IMR-90 (cell line): ENCODE measurements around the gene BRK1. TPM values are rescaled to one million over a fixed set of nuclear protein-coding genes. Genes with fewer than 3 reads are reported as not detected.

Experiments
- ATAC-seq: fragments of 200-7000 bp; cut with Tn5 transposase; 2 replicates; pipeline ENCODE4 v1.9.1; 2020; ENCODE audit warnings: low read depth, mild to moderate bottlenecking, moderate library complexity
- BruUV-seq: library from RNA; stranded (reverse); fragments of 400-500 nt; replicated peaks from 2 replicates; lab custom pipeline; 2021; lab: Mats Ljungman, UMichigan
- CTCF ChIA-PET: fragments of 300-600 bp; formaldehyde crosslinking; extraction: SDS; loops from one replicate; lab custom pipeline; 2021; ENCODE audit warnings: antibody characterized with exemption; lab: Yijun Ruan, JAX
- POLR2A ChIA-PET: fragments of 300-600 bp; sonication (Branson Sonifier 250); formaldehyde crosslinking; loops from one replicate; lab custom pipeline; 2022; ENCODE audit warnings: antibody characterized with exemption; ENCODE audit not compliant: unreplicated experiment; lab: Charles Lee
- DNase-seq: peaks from one replicate; pipeline ENCODE4 v3.0.0; 2013
- H2AFZ ChIP-seq: replicated peaks from 2 replicates; pipeline ENCODE3; 2013; ENCODE audit warnings: low read length, mild to moderate bottlenecking; ENCODE audit not compliant: poor library complexity
- H2AK5ac ChIP-seq: 2 replicates; pipeline ENCODE4 v1.6.1; 2013; ENCODE audit warnings: low read depth, low read length, inconsistent platforms
- H2AK9ac ChIP-seq: replicated peaks from 2 replicates; pipeline ENCODE3; 2013; ENCODE audit warnings: mild to moderate bottlenecking, low read depth, low read length, moderate library complexity; ENCODE audit not compliant: poor library complexity
- H2BK120ac ChIP-seq: 2 replicates; pipeline ENCODE4 v1.6.1; 2013; ENCODE audit warnings: low read depth, low read length, inconsistent platforms
- H2BK15ac ChIP-seq: 3 replicates; pipeline ENCODE4 v1.6.1; 2013; ENCODE audit warnings: low read depth, low read length, inconsistent platforms
- H2BK20ac ChIP-seq: 2 replicates; pipeline ENCODE4 v1.6.1; 2013; ENCODE audit warnings: low read depth, mild to moderate bottlenecking, inconsistent platforms, low read length, moderate library complexity
- H2BK5ac ChIP-seq: 2 replicates; pipeline ENCODE4 v1.6.1; 2013; ENCODE audit warnings: mild to moderate bottlenecking, low read depth, low read length, inconsistent platforms; ENCODE audit not compliant: poor library complexity, severe bottlenecking
- H3K14ac ChIP-seq: replicated peaks from 2 replicates; pipeline ENCODE4 v1.6.1; 2013; ENCODE audit warnings: low read depth, low read length, inconsistent platforms
- H3K18ac ChIP-seq: 2 replicates; pipeline ENCODE4 v1.6.1; 2013; ENCODE audit warnings: low read depth, low read length, control low read depth
- H3K23ac ChIP-seq: 2 replicates; pipeline ENCODE4 v1.6.1; 2013; ENCODE audit warnings: low read depth, low read length, inconsistent platforms
- H3K27ac ChIP-seq: 2 replicates; pipeline ENCODE4 v1.5.1; 2013; ENCODE audit warnings: mild to moderate bottlenecking, control low read depth, low read length; ENCODE audit not compliant: insufficient read depth
- H3K27me3 ChIP-seq: 2 replicates; pipeline ENCODE4 v1.6.1; 2013; ENCODE audit warnings: low read length; ENCODE audit not compliant: control insufficient read depth, insufficient read depth
- H3K36me3 ChIP-seq: 2 replicates; pipeline ENCODE4 v1.6.1; 2013; ENCODE audit warnings: low read length, mixed read lengths; ENCODE audit not compliant: control insufficient read depth, insufficient read depth
- H3K4ac ChIP-seq: 2 replicates; pipeline ENCODE4 v1.6.1; 2013; ENCODE audit warnings: low read depth, low read length, inconsistent platforms
- H3K4me1 ChIP-seq: 2 replicates; pipeline ENCODE4 v1.6.1; 2013; ENCODE audit warnings: low read length, mixed read lengths; ENCODE audit not compliant: control insufficient read depth, insufficient read depth
- H3K4me2 ChIP-seq: 2 replicates; pipeline ENCODE4 v1.6.1; 2013; ENCODE audit warnings: low read depth, mild to moderate bottlenecking, control low read depth, low read length, moderate library complexity
- H3K4me3 ChIP-seq: 2 replicates; pipeline ENCODE4 v1.5.1; 2013; ENCODE audit warnings: low read depth, mild to moderate bottlenecking, control low read depth, low read length, moderate library complexity; ENCODE audit not compliant: insufficient read depth
- H3K56ac ChIP-seq: 2 replicates; pipeline ENCODE4 v1.6.1; 2013; ENCODE audit warnings: low read length, inconsistent platforms; ENCODE audit not compliant: insufficient read depth; ENCODE audit errors: extremely low read depth
- H3K79me1 ChIP-seq, 2 experiments: 2 replicates each; pipeline ENCODE4 v1.6.1; 2013; ENCODE audit warnings: low read length in 2 of 2, inconsistent platforms in 1 of 2, low read depth in 1 of 2
- H3K9ac ChIP-seq: 2 replicates; pipeline ENCODE4 v1.6.1; 2013; ENCODE audit warnings: low read depth, low read length, control low read depth
- H3K9me1 ChIP-seq: 2 replicates; pipeline ENCODE4 v1.6.1; 2013; ENCODE audit warnings: low read length, inconsistent platforms; ENCODE audit not compliant: insufficient read depth
- H3K9me3 ChIP-seq: 2 replicates; pipeline ENCODE4 v1.6.1; 2013; ENCODE audit warnings: low read length; ENCODE audit not compliant: control insufficient read depth, insufficient read depth
- H4K20me1 ChIP-seq: 2 replicates; pipeline ENCODE4 v1.6.1; 2013; ENCODE audit warnings: low read length, inconsistent platforms; ENCODE audit not compliant: insufficient read depth
- H4K5ac ChIP-seq: 2 replicates; pipeline ENCODE4 v1.6.1; 2013; ENCODE audit warnings: mild to moderate bottlenecking, low read depth, low read length, control low read depth
- H4K8ac ChIP-seq, 2 experiments: 2 replicates each; pipeline ENCODE4 v1.6.1; 2013; ENCODE audit warnings: low read depth in 2 of 2, low read length in 2 of 2, control low read depth in 1 of 2, inconsistent platforms in 1 of 2
- H4K91ac ChIP-seq: 2 replicates; pipeline ENCODE4 v1.6.1; 2013; ENCODE audit warnings: low read depth, low read length, inconsistent platforms; ENCODE audit not compliant: insufficient read depth
- CEBPB ChIP-seq: IDR thresholded peaks from 2 replicates; pipeline ENCODE4 v1.6.1; 2012; ENCODE audit warnings: low read depth, low read length, improper control_type of control experiment
- USF2 ChIP-seq: fragments of 150-350 bp; IDR thresholded peaks from 2 replicates; pipeline ENCODE4 v1.6.1; 2017; ENCODE audit warnings: mild to moderate bottlenecking, antibody characterized with exemption, low read length, low read depth
- WGBS, 2 experiments: methylation state at CpG; one replicate each; pipeline versions ENCODE4 v1.1.5 to v1.1.7; 2013; ENCODE audit warnings: missing lambda C conversion rate in 2 of 2; ENCODE audit not compliant: insufficient read length in 1 of 2; ENCODE audit errors: extremely low coverage in 2 of 2; 5-methylcytosine and 5-hydroxymethylcytosine counted together
- dilution Hi-C: fragments of 300-500 bp; cut with HindIII; formaldehyde crosslinking; loops from one replicate; pipeline ENCODE4 v1.14.3; 2018; ENCODE audit warnings: low sequenced_read_pairs; ENCODE audit not compliant: unreplicated experiment
- in situ Hi-C: fragments of 300-500 bp; cut with MboI; formaldehyde crosslinking; loops from 3 replicates; pipeline ENCODE4 v1.14.3; 2019; ENCODE audit warnings: low sequenced_read_pairs, inconsistent platforms, mixed read lengths
- intact Hi-C: fragments of 100-400 bp; cut with micrococcal nuclease; formaldehyde crosslinking; loops from 2 replicates; pipeline ENCODE4 v1.10.0; 2022
- polyA plus RNA-seq, 3 experiments: library from polyadenylated mRNA; depleted of rRNA; stranded (reverse); fragments of >200 nt; gene quantifications; 2 replicates each; pipeline ENCODE4 v1.2.3, GENCODE V29; 2012; ENCODE audit warnings: low replicate concordance in 1 of 3
- total RNA-seq: library from RNA; depleted of rRNA; stranded (reverse); fragments of >200 nt; gene quantifications from 2 replicates; pipeline ENCODE4 v1.2.3, GENCODE V29; 2012

BRK1 gene
- total and polyA plus RNA-seq, 2 of the 4 experiments (the other 2 are of a cell fraction), result 81.4 to 235 TPM

DNA sequence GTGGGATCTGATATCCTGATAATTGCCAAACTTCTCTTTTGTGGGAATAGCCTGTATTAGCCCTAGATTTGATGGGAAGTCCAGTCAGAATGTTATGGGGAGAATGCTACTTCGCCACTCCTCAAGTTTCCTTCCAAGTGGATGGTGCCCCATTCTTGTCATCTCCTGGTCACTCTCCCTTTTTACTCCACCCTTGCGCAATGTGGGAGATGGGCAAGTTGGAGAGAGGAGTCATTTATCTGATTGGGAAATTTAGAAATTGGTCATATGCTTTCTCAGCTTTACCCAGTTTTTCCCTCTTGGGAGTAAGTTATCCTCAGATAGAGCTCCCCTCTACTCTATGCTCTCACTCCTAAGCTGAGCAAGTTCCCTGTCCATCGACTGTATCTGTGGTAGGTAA lies 21.8 kb upstream of the BRK1 start:
- no peaks in the 10 kb centered on the region for H3K27me3 ChIP-seq
- dilution Hi-C loops (no loop called here), in situ Hi-C loops (no loop called here), intact Hi-C loops (no loop called here)
- no peak overlapping the region for H3K27ac ChIP-seq
- ChIA-PET POLR2A (no interaction called here), CTCF (no interaction called here)
- no peaks in the 10 kb centered on the region for H4K20me1 ChIP-seq
- no peak overlapping the region for H3K4me3 ChIP-seq
- no peak overlapping the region for H2AK5ac ChIP-seq
- no peak overlapping the region for H4K8ac ChIP-seq
- H2BK120ac ChIP-seq, result no peak overlapping the region
- H3K14ac ChIP-seq, result no peak overlapping the region
- no peaks in the 10 kb centered on the region for H3K79me1 ChIP-seq
- no peak overlapping the region for H2AK9ac ChIP-seq
- no peak overlapping the region for H2BK20ac ChIP-seq
- WGBS, 2 experiments, result no CpG with 5 or more reads among the region's 3 CpGs
- no peak overlapping the region for H3K4me2 ChIP-seq
- no peak overlapping the region for H2AFZ ChIP-seq
- H3K9ac ChIP-seq, result no peak overlapping the region
- no peak overlapping the region for H3K18ac ChIP-seq
- peaks cover 3% of the 10 kb centered on the region for H3K4me1 ChIP-seq
- H3K36me3 ChIP-seq, result peaks cover 6% of the 10 kb centered on the region; the same call in 1 of the 2 replicates
- TF ChIP-seq USF2 (no peak), CEBPB (peak; percentile 71)
- no peaks in the 10 kb centered on the region for H3K9me3 ChIP-seq
- BruUV-seq, result no TSS peak
- no peak overlapping the region for H3K4ac ChIP-seq
- no peak overlapping the region for H4K91ac ChIP-seq
- H3K56ac ChIP-seq, result no peak overlapping the region
- H4K5ac ChIP-seq, result no peak overlapping the region
- H2BK15ac ChIP-seq, result no peak overlapping the region
- H3K9me1 ChIP-seq, result peaks cover 6% of the 10 kb centered on the region; the same call in 1 of the 2 replicates
- ATAC-seq (no peak), DNase-seq (no peak)
- H3K23ac ChIP-seq, result no peak overlapping the region
- H2BK5ac ChIP-seq, result no peak overlapping the region
